GM19023 (cell line): ENCODE results near the gene NKIRAS2.

ENCODE experiments used
- ATAC-seq: cut with Tn5 transposase; IDR thresholded peaks from one replicate; pipeline ENCODE4 v1.9.1; 2021; ENCODE audit warnings: mild to moderate bottlenecking, moderate library complexity; ENCODE audit not compliant: unreplicated experiment

The NKIRAS2 gene

DNA sequence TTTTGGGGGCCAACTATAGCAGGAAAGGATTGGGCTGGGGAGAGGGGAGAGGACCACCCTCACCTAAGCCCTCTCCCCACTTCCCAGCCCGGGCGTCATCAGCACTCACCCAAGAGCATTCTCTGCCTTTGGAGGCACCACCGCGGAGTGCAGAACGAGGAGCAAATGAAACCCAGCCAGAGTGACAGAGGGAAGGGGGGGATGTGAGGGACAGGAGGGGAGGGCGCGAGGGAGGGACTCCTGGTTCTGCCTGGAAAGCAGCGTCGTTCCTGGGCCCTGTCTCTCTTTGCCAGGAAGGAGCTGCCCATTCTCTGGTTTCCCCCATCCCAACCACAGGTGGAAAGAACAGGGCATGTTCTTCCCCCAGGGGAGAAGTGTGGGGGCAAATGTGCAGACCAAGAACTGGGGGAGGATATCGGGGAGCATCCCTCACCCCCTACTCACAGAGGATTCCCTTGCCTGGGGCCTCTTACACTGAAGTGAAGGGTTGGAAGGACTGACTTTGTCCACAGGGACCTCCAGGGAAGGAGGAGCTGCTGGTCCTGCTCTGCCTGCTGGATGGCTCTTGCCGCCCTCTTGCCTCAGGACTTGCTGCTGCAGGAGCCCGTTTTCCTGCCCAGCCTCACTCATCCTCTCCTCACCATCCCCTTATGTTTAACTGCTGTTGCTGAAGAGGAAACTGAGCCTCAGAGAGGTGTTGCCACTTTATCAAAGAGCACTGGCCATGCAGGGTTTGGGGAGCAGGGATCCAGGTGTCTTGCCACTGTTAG is 34.0 kb downstream of the NKIRAS2 start:
- ATAC-seq, result no peak

DNA sequence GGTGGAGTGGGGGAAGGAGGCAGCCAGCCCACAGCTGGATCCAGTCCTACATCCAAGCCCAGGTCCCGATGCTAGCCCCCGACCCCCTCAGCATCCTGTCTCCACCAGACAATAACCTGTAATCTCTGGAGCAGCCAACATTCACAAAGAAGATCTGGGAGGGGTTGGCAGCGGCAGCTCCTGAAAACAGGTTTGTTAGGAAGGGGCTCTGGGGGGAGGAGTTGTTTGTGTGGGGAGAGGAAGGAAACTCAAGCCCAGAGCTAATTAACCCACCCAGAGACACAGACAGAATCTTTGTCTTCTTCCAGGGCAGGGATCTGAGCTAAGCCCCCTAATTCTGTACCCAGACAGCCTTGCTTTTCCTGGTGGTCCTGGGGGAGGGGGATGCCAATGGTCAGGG is 35.1 kb downstream of the NKIRAS2 start:
- ATAC-seq, result no peak

GRCh38 chr17:42055496-42055895 is 35.6 kb downstream of the NKIRAS2 start:
- no peak for ATAC-seq

- ATAC-seq, result no peak
These were observed 36.7 kb downstream of the NKIRAS2 start for GRCh38 chr17:42056635-42057034.

DNA sequence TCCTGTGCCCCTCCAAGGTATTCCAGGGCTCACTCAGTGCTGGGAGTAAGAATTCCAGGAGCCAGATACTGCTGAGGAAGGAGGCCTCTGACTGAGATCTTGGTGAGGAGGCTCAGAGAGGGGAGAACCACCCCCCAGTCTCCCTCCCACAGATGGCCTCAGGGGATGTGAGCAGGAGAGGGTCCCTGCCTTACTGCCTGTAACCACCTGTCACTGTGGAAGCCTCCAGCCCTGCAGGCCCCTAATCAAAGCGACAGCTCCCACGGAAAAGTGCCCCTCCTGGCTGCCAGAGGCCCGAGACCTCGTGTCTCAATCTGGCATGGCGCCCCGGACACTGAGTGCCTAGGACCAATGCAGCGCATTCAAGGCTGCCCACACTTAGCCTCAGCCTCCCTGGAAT is 38.2 kb downstream of the NKIRAS2 start:
- ATAC-seq, result no peak

GRCh38 chr17:42059815-42060214 is 39.9 kb downstream of the NKIRAS2 start:
- no peak for ATAC-seq

DNA sequence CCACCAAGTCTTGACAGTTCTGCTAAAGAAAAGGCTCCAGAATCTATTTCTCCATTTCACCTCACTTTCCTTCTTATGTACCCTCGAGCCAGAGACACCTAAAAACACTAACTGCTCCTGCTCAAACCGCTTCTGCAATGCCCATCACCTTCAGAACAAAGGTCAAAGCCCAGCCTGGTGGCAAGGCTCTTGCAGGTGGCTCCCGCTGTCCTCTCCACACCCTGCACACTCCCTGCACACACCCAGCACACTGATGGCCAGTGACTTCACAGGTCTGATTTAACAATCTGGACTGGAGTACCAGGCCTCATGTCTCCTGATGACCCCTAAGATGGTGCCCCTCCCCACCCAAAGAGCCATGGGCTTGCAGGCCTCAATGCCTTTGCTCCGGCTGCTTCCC is 40.3 kb downstream of the NKIRAS2 start:
- ATAC-seq, result no peak

GRCh38 chr17:42061646-42062487 is 42.0 kb downstream of the NKIRAS2 start:
- no peak for ATAC-seq

- ATAC-seq, result no peak
These were observed 42.8 kb downstream of the NKIRAS2 start for GRCh38 chr17:42062681-42063080.

GRCh38 chr17:42065201-42065600 is 45.3 kb downstream of the NKIRAS2 start:
- no peak for ATAC-seq

DNA sequence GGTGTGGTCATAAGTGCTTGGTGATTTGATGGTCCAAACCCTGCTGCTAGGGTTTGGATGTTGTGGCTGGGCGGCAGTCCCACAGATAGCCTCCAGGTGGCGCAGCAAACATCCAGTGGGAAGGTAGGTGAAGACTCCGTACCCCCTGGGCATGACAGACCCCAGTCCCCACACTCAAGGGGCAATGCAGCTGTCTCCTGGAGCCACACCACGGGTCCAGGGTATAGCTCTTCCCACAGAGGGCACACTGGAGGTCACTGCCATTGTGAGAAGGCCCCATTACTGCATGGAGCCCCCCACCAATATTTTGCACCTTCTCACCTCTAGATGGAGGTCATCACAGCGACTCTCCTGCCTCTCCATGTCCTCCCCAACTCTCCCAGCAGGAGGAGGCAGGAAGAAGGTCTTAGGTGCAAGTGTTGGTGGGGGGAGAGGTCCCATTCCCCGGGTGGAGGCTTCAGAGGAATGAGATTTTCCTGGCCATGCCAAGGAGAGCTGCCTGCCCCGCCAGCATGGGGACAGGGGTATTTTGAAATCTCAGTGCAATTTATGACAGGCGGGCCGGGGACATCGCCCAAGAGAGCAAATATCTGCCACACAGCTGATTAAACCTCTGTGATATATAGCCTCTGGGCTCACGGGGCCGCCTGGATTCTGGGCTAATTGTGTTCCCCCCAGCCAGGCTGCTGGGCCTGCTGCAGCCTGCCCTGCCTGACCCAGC is 47.6 kb downstream of the NKIRAS2 start:
- no peak for ATAC-seq

GRCh38 chr17:42068979-42069378 is 49.1 kb downstream of the NKIRAS2 start:
- ATAC-seq, result no peak

GRCh38 chr17:42071810-42072209 is 51.9 kb downstream of the NKIRAS2 start:
- ATAC-seq, result no peak

- no peak for ATAC-seq
These were observed 52.7 kb downstream of the NKIRAS2 start for GRCh38 chr17:42072323-42073187.
